Epithelial cell of proximal tubule (primary cell): Measurements from ENCODE around the gene SDCBP2. TPM values are rescaled to one million over a fixed set of nuclear protein-coding genes. Genes with fewer than 3 reads are reported as not detected.

Experiments
- DNase-seq: peaks from one replicate; pipeline ENCODE4 v3.0.0-alpha.2; 2011; ENCODE audit warnings: low read depth
- H3K4me3 ChIP-seq: 2 replicates; pipeline ENCODE4 v1.5.1; 2011; ENCODE audit warnings: low read depth, mild to moderate bottlenecking, low read length
- total RNA-seq: library from RNA; depleted of rRNA; stranded (reverse); fragments of >200 nt; gene quantifications from 2 replicates; pipeline ENCODE4 v1.2.3, GENCODE V29; 2015
- TF ChIP-seq, protein P1 (sequence below): conservative IDR thresholded peaks from 2 replicates; pipeline ENCODE4 v1.5.1; 2012; ENCODE audit warnings: low read depth, mild to moderate bottlenecking, low read length

SDCBP2 gene
- total RNA-seq, 1 donor from 2014 or later: 5.1 TPM

DNA sequence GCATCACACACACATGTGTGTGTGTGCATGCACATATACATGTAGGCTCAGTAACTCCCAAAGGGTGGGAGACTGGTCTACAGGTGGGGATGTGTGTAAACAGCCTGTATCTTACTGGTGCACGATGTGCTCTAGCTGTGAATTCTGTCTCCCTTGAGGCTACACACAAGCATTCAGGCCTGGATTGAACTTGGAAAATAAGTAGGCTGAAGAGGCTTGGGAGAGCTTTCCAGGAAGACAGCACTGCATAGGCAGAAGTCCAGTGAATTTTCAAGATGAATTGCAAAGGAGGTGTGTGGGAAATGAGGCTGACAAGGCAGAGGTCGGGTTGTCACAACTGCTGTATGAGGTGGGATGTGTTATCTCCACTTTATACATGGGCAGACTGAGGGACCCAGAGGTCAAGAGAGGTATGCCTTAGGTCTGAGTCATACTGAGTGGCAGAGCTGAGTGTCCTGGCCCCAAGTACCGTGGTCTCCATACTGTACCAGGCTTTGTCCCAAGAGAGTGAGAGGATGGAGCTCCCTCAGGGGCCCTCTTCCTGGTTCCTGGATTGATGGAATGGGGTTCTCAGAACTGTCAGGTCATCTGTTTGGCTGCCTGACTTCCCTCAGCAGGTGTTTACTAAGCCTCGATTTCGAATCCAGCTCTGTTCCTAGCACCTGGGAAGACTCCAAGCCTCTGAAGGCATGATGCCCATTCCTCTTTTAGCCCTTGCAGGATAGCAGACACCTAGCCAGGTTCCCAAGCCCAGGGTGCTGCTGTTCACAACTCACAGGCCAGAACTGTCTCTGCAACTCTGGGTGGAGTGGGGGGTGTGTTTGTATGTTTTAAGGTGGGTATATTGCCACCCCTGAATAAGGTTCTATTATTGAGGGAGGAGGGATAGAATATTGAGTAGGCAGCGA is 48.5 kb downstream of the SDCBP2 start:
- no peak overlapping the region for H3K4me3 ChIP-seq
- TF ChIP-seq, protein P1, sequence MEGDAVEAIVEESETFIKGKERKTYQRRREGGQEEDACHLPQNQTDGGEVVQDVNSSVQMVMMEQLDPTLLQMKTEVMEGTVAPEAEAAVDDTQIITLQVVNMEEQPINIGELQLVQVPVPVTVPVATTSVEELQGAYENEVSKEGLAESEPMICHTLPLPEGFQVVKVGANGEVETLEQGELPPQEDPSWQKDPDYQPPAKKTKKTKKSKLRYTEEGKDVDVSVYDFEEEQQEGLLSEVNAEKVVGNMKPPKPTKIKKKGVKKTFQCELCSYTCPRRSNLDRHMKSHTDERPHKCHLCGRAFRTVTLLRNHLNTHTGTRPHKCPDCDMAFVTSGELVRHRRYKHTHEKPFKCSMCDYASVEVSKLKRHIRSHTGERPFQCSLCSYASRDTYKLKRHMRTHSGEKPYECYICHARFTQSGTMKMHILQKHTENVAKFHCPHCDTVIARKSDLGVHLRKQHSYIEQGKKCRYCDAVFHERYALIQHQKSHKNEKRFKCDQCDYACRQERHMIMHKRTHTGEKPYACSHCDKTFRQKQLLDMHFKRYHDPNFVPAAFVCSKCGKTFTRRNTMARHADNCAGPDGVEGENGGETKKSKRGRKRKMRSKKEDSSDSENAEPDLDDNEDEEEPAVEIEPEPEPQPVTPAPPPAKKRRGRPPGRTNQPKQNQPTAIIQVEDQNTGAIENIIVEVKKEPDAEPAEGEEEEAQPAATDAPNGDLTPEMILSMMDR: no peak
- no peak for DNase-seq

DNA sequence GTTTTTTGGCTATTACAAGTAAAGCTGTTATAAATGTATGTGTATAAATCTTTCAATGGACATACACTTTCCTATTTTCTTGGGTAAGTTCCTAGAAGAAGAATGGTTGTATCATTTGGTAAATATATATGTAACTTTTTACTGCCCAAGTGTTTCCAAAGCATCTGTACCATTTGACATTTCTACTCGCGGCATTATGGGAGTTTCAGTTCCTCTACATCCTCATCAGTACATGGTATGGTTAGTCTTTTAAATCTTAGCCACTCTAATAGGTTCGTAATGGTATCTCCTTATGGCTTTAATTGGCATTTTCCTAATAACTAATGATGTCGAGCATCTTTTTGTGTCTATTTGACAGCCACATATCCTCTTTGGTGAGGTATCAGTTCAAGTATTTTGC is 49.9 kb downstream of the SDCBP2 start:
- TF ChIP-seq, protein P1: no peak
- H3K4me3 ChIP-seq: no peak overlapping the region
- no peak for DNase-seq

DNA sequence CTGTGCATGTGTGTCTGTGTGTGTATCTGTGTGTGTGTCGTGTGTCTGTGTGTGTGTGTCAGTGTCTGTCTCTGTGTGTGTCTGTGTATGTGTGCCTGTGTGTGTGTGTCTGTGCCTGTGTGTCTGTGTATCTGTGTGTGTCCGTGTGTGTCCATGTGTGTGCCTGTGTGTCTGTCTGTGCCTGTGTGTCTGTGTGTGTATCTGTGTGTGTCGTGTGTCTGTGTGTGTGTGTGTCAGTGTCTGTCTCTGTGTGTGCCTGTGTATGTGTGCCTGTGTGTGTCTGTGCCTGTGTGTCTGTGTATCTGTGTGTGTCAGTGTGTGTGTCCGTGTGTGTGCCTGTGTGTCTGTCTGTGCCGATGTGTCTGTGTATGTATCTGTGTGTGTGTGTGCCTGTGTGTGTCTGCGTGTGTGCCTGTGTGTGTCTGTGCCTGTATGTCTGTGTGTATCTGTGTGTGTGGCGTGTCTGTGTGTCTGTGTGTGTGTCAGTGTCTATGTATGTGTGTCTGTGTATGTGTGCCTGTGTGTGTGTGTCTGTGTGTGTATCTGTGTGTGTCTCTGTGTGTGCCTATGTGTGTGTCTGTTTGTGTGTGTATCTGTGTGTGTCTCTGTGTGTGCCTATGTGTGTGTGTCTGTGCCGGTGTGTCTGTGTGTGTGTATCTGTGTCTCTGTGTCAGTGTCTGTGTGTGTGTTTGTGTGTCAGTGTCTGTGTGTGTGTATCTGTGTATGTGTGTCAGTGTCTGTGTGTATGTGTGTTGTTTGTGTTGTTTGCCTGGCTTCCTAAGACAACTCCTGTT is 51.2 kb downstream of the SDCBP2 start:
- H3K4me3 ChIP-seq: no peak overlapping the region
- TF ChIP-seq, protein P1: no peak
- DNase-seq: no peak

DNA sequence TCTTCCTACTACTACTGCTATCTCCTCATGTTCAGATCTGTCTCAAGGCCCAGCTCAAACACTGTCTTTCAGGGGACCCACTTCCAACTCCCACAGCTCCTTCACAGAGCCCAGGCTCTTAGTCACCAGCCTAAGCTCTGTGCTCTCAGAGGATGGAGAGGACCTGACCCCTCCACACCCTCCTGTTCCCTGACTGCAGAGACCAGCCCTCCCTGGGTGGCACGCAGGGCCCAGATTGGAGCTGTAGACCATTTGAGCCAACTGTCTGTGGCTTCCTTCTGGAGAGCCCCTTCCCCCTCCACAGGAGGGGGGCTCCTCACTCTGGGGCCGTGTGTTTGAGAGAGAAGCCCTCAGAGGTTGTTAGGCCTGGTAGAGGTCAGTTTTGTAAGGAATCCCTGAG is 53.0 kb downstream of the SDCBP2 start:
- no peak for DNase-seq
- TF ChIP-seq, protein P1: no peak
- H3K4me3 ChIP-seq: no peak overlapping the region

DNA sequence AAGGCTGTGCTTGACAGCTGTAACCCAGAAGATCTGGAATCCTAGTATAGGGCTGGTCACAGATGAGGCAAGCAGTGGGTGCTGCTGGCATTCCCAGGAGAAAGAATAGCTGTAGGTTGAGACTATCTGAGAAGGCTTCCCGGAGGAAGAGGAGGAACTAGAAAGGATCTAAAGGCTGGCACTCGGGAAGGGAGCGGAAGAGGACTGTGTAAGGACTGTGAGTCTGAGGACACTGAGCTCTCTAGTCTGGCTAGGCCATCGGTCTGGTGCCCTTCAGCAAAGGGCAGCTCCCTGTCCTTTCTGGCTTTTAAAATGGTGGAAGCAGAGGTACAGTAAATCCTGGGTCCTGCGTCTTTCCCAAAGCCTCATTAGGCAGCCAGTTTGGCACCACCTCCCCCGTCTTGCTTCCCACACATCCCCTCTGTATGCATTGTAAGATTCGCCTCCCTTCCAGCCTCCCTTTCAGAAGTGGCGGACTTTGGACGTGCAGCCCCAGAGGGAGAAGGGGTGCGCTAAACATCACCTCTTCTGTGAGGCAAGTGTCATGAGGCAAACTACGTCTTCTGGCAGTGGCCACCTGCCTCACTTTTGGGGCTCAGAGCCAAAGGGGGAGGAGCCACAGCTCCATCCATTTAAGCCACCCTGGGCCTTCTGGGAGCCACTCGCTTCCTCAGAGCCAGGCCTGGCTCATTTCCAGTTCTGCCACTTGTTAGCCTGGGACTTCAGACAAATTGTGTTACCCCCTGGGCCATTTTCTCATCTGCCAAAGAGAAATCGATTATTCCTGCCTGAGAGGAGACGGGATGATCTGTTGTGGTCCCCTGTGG is 54.2 kb downstream of the SDCBP2 start:
- H3K4me3 ChIP-seq: no peak overlapping the region
- DNase-seq: no peak
- TF ChIP-seq, protein P1: no peak

DNA sequence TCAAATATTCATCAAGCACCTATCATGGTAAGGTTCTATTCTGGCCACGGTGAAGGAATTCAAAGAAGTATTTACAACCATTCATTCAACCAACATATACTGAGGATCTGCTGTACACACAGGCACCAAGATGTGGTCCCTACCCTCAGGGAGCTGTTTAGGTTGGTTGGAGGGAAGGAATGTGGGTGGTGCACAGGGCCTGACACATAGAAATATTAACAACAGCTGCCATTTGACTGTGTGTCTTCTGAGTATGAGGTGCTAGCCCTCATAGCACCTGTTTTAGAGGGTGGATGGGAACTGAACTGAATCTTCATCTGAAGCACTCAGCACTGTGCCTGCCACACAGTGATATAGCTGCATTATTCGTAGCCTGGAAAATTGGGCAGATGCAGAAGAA is 55.6 kb downstream of the SDCBP2 start:
- DNase-seq: no peak
- TF ChIP-seq, protein P1: no peak
- no peak overlapping the region for H3K4me3 ChIP-seq
